Activated naive CD4-positive, alpha-beta T cell treated with anti-CD3 and anti-CD28 coated beads, Interleukin-2, amount 50 U/mL, for 72 hours (primary cell): ENCODE measurements around the gene ZFP3. TPM values are rescaled to one million over a fixed set of nuclear protein-coding genes. Genes with fewer than 3 reads are reported as not detected.
"Not testable (repeated sequence)": the region's sequence is repeated elsewhere in the genome, so short reads cannot be mapped to it uniquely, and the experiment has no call there.

Experiments
- ATAC-seq, 2 donors: fragments of 150-1000 bp; cut with Tn5 transposase; 2 replicates each; pipeline ENCODE4 v1.10.0; 2021; ENCODE audit warnings: mild to moderate bottlenecking in 2 of 2, moderate library complexity in 2 of 2
- DNase-seq, 2 donors: peaks; one replicate each; pipeline ENCODE4 v3.0.0; 2021 to 2022; ENCODE audit warnings: low spot score in 2 of 2
- H3K27ac Mint-ChIP-seq, 2 donors: one replicate each; pipeline ENCODE4 v1.8.0; 2022; ENCODE audit warnings: mild to moderate bottlenecking in 2 of 2, mixed read lengths in 2 of 2
- H3K36me3 Mint-ChIP-seq, 2 donors: one replicate each; pipeline ENCODE4 v1.8.0; 2022; ENCODE audit warnings: mixed read lengths in 2 of 2
- H3K9me3 Mint-ChIP-seq, 2 donors: one replicate each; pipeline ENCODE4 v1.8.0; 2022; ENCODE audit warnings: mixed read lengths in 2 of 2
- total RNA-seq, 2 donors: library from RNA; stranded (reverse); gene quantifications; one replicate each; pipeline ENCODE4 v1.2.3, GENCODE V29; 2022

The ZFP3 gene
- total RNA-seq, 2 donors from 2014 or later = 0.73 to 1.7 TPM

- no peak for DNase-seq
- no peaks in the 10 kb centered on the region for H3K9me3 Mint-ChIP-seq
- H3K27ac Mint-ChIP-seq = no peak overlapping the region
Observed at GRCh38 chr17:5118219-5118618, 40.0 kb downstream of the ZFP3 start.

DNA sequence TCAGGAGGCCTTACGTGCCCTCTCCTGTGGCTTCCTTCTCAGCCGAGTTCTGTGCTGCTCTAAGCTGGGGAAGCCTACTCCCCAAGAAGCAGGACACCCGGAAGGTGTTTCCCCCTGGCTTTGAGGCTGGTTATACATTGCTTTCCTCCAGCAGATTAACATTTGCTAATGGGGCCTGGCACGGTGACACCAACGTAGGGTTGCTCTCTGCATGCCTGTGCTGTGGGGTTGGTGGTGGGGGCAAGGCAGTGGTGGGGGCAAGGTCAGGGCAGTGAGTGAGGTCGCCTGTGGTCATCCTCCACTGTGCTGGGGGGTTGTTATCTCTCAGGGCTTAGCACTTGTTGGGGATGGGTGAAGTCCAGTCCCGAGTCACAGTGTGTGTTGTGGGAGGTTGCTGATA is 41.8 kb downstream of the ZFP3 start:
- ATAC-seq (no peak), DNase-seq (no peak)
- Mint-ChIP-seq H3K9me3 (no peaks in the 10 kb centered on the region), H3K27ac (no peak overlapping the region), H3K36me3 (peaks cover 6 to 12% of the 10 kb centered on the region in 2 donors)

More at GRCh38 chr17:5118219-5118618, 40.0 kb downstream of the ZFP3 start:
- peak in 1 of 2 donors; percentile 18 for ATAC-seq
- H3K36me3 Mint-ChIP-seq = peaks cover 24 to 28% of the 10 kb centered on the region in 2 donors

GRCh38 chr17:5120436-5121185 is 42.3 kb downstream of the ZFP3 start:
- H3K9me3 Mint-ChIP-seq, H3K27ac Mint-ChIP-seq, ATAC-seq, H3K36me3 Mint-ChIP-seq: not testable (repeated sequence)
- peak in 1 of 2 donors; percentile 33 for DNase-seq

DNA sequence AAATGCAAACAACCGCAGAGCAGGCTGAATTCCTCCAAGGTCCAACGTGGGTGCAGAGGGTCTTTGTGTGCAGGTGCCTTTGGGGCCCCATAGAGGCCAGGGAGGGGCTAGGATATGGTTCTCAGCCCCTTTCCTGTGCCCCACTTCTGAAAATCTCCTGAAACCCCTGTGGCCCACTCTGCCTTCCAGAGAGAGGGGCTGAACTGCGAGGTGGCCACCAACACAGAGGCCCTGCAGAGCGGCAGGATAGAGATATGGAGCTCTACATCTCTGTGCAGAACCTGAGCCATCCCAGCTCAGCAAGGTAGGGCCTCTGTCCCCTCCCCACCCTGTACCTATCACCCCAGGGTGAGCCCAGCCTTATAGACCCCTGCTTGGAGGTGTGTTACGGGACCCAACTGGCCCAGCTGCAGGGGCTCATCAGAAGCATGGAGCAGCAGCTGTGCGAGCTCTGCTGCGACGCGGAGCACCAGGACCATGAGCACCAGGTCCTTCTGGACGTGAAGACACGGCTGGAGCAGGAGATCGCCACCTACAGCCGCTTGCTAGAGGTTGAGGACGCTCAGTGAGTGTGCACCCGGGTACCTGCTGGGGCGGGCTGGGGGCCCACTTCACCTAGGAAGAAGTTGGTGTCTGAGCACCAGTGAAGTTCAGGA is 43.0 kb downstream of the ZFP3 start:
- DNase-seq = peak in 1 of 2 donors; percentile 46
- Mint-ChIP-seq H3K9me3 (no peaks in the 10 kb centered on the region), H3K36me3 (peaks cover 3 to 6% of the 10 kb centered on the region in 2 donors), H3K27ac (no peak overlapping the region)
- ATAC-seq = no peak

DNA sequence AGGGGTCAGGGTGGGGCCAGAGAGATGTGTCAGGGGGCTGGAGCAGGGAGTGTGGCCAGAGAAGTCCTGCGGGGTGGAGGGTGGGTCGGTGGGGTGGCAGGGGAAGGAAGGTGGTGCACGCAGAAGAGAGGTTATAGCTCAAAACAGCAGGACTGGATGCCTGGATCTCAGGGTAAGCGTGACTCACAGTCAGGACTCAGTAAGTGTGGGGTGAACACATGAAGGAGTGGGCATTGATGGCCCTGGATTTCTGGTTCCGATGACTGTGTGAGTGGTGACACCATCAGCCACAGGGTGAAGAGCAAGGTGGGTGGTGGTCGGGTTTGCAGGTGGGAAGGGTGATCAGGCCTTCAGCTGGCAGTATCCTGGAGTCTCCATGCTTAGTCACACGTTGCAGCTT is 43.8 kb downstream of the ZFP3 start:
- H3K36me3 Mint-ChIP-seq, ATAC-seq, H3K9me3 Mint-ChIP-seq, H3K27ac Mint-ChIP-seq: not testable (repeated sequence)
- peak in 1 of 2 donors; percentile 41 for DNase-seq

DNA sequence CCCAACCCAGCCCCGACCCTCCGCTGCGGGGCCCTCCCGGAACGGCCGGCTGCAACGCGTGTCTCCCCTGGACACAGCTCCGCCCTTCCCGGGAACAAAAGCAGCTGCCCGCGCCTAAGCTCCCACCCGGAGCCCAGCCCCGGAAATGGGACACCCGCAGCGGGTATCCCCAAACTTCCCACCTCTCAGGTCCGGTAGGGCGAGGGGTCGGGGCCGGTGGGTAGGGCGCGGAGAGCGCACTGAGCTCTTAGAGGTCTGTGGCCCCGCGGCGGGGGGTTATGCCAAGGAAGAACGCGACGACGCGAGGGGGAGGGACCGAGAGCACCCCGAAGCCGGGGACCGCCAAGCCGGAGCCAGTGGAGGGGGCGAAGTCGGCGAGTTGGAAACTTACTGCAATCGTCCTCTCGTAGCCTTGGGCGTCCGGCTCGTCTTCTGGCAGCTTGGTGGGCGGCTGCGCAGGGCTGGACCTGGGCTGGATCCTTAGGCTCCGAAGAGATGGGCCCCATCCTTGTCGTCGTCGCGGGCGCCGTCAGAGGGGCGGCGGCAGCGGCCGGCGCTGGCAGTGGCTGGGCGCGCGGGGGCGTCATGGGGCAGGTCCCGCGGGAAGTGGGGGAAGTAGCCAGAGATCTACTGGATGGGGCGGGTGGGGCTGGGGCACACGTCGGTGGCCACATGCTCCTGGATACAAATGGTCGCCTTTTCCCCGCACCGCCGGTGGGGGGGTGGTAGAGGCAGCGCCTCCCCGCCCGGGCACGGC is 44.5 kb downstream of the ZFP3 start:
- Mint-ChIP-seq H3K36me3 (no peaks in the 10 kb centered on the region), H3K9me3 (no peaks in the 10 kb centered on the region), H3K27ac (no peak overlapping the region)
- peak in 1 of 2 donors; percentile 52 for DNase-seq
- ATAC-seq = peak; percentile 45 to 49

GRCh38 chr17:5123343-5124124 is 45.3 kb downstream of the ZFP3 start:
- H3K27ac Mint-ChIP-seq = no peak overlapping the region

GRCh38 chr17:5124125-5124760 is 46.0 kb downstream of the ZFP3 start:
- H3K9me3 Mint-ChIP-seq, H3K27ac Mint-ChIP-seq, DNase-seq, ATAC-seq, H3K36me3 Mint-ChIP-seq: not testable (repeated sequence)

More at GRCh38 chr17:5123343-5124124, 45.3 kb downstream of the ZFP3 start:
- Mint-ChIP-seq H3K36me3 (no peaks in the 10 kb centered on the region), H3K9me3 (no peaks in the 10 kb centered on the region)
- DNase-seq (no peak), ATAC-seq (peak in 1 of 2 donors; percentile 9)

- not testable (repeated sequence) for ATAC-seq, H3K9me3 Mint-ChIP-seq, H3K36me3 Mint-ChIP-seq, DNase-seq, H3K27ac Mint-ChIP-seq
Observed at GRCh38 chr17:5124896-5125295, 46.6 kb downstream of the ZFP3 start.

- Mint-ChIP-seq H3K36me3 (no peaks in the 10 kb centered on the region), H3K27ac (no peak overlapping the region), H3K9me3 (no peaks in the 10 kb centered on the region)
- no peak for ATAC-seq
- DNase-seq = no peak
Observed at GRCh38 chr17:5126719-5127488, 48.6 kb downstream of the ZFP3 start.

GRCh38 chr17:5127910-5128309 is 49.6 kb downstream of the ZFP3 start:
- DNase-seq (no peak), ATAC-seq (no peak)
- no peaks in the 10 kb centered on the region for H3K36me3 Mint-ChIP-seq
- H3K9me3 Mint-ChIP-seq = no peaks in the 10 kb centered on the region
- H3K27ac Mint-ChIP-seq = no peak overlapping the region

GRCh38 chr17:5128387-5128786 is 50.1 kb downstream of the ZFP3 start:
- not testable (repeated sequence) for ATAC-seq, DNase-seq, H3K9me3 Mint-ChIP-seq, H3K36me3 Mint-ChIP-seq, H3K27ac Mint-ChIP-seq

GRCh38 chr17:5128905-5129535 is 50.8 kb downstream of the ZFP3 start:
- no peak overlapping the region for H3K27ac Mint-ChIP-seq
- H3K36me3 Mint-ChIP-seq = no peaks in the 10 kb centered on the region
- H3K9me3 Mint-ChIP-seq = no peaks in the 10 kb centered on the region
- DNase-seq (no peak), ATAC-seq (no peak)

DNA sequence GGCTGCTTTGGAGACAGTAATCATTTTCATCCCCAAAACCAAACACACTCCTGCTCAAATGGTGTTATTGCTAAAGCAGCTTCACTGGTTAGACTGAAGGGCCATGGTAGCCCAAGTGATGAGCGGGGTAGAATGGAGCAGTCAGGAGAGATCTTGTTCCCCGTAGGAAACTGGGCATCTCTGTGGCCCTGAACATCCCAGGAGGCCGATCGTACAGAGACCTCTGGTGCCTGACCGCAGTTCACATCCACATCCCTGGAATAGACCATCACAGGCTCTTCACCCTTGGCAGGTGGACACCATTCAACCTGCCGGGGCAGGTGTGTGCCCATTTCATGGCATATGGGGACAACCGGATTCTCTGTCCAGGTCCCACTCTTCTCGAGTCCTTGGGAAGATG is 51.5 kb downstream of the ZFP3 start:
- H3K36me3 Mint-ChIP-seq, H3K9me3 Mint-ChIP-seq, ATAC-seq, H3K27ac Mint-ChIP-seq: not testable (repeated sequence)
- DNase-seq = peak in 1 of 2 donors; percentile 48

- DNase-seq, ATAC-seq, H3K27ac Mint-ChIP-seq, H3K36me3 Mint-ChIP-seq, H3K9me3 Mint-ChIP-seq: not testable (repeated sequence)
Observed at GRCh38 chr17:5130261-5130660, 52.0 kb downstream of the ZFP3 start.
